A549 treated with Hydrocortisone at 1 μM for 4 hours (cell line): ENCODE results near the gene RSPH3. TPM values are rescaled to one million over a fixed set of nuclear protein-coding genes. Genes with fewer than 3 reads are reported as not detected.

Source experiments
- total RNA-seq: library from RNA; stranded (reverse); fragments of 200-300 nt; extraction: Qiagen RNA extraction; gene quantifications from 5 replicates; pipeline ENCODE4 v1.2.3, GENCODE V29; 2022

The RSPH3 gene
- total RNA-seq: 4.4 to 5.4 TPM (median 5.0 TPM) in 5 replicates

DNA sequence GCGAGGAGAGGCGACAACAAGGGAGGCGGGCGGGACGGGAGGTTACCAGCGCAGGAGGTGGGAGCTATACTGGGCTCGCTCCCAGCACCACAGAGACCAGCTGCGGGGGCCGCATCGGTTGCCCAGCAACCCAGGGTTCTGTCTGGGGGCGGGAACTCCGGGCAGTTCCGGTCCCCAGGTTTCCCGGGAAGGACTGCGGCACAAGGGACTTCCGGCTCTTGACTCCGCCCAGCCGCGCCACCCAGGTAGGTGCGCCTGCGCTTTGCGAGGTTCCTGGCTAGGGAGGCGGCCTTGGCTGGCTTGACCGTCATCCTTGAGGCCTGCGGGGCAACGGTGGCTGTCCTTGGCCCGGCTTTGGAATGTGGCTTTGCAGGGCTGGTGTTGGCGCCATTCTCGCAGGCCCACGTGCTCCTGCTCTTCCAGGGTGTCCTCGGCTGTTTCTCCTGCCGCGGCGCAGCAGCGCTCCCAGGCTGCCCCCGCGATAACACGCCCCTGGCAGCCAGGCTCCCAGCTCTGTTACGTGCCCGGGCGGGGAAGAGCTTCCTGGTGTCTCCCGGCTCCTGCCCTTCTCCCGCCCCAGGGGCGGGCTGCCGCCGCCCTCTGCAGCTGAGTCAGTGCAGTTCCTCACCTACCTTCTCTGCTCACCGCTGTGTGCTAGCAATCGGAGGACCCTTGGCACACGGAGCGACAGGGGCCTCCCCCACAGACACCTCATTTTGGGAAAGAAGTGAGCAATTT, at the start of gene RSPH3:
Gene RSPH3, minus strand, starts transcription at position 537 of the 738 bp plus-strand sequence. CDS start 652 bp downstream, outside the sequence.

DNA sequence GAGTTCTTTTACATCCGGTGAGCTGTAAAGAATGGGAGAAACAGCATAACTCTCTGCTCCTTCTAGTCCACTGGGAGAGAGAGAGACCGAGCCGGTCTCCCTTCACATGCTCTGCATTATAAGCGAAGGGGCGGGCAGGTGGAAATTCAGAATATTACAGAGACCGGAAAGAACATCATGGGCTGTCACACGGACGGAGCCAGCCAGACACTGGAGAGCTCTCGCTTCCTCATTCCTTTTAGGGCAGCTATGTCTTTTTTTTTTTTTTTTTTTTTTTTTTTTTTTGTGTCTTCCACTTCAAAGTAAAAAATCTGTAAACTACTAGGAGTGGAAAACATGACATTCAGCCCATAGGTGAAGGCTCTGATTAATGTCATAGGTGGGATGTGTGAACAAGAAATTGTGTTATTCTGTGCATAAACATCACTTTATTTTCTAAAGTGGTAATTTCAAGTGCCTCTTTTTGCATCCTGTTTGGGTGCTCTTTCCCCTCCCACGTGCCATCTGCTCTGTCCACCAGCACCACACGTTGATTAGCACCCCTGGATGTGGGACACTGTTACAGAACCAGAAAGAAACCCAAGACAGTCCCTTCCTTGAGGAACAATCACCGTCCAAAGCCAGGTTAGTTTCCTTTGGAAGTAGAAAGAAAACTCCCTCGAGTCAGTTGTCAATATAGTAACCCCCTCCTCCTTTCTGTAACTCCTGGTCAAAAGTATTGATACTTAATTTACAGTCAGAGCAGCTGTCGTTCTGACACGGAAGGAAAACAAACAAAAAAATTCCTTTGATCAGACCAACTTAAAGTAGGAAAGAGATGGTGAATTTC, 45.1 kb upstream of the RSPH3 start, which contains the start of gene TAGAP:
Gene TAGAP, minus strand, starts transcription at position 93 of the 829 bp plus-strand sequence. CDS start 845 bp downstream, outside the sequence.

Other genes starting within 250 kb of the RSPH3 start
- 395 to 538 TPM (median 436 TPM) in 5 replicates for gene EZR, start 180.8 kb downstream of the RSPH3 start, total RNA-seq
- not detected in 5 replicates for gene TAGAP, start 44.8 kb upstream of the RSPH3 start, total RNA-seq
- gene FNDC1, start 169.2 kb upstream of the RSPH3 start, total RNA-seq: 0.06 to 0.08 TPM (median 0.08 TPM) in 5 replicates